Vagina (tissue), 2 donors: ENCODE results near the gene CDON.

Experiments used
- CTCF ChIP-seq, 3 experiments: fragments of 450-650 bp in 2 of 3; fragments of 200-600 bp in 1 of 3; sonication (generic) in 1 of 3; IDR thresholded peaks; one replicate each; pipeline ENCODE4 v1.5.1; 2017 to 2019; ENCODE audit warnings: antibody characterized with exemption in 3 of 3, mild to moderate bottlenecking in 2 of 3, moderate library complexity in 2 of 3
- POLR2A ChIP-seq, 2 donors: fragments of 450-650 bp; IDR thresholded peaks; one replicate each; pipeline ENCODE4 v1.6.1; 2017; ENCODE audit warnings: antibody characterized with exemption in 2 of 2, mild to moderate bottlenecking in 2 of 2, moderate library complexity in 2 of 2
- POLR2AphosphoS5 ChIP-seq, 2 donors: sonication (generic); formaldehyde crosslinking; IDR thresholded peaks; one replicate each; pipeline ENCODE4 v1.9.0; 2017; ENCODE audit warnings: antibody characterized with exemption in 2 of 2, mild to moderate bottlenecking in 2 of 2, low read depth in 1 of 2; ENCODE audit not compliant: insufficient read depth in 1 of 2

- TF ChIP-seq POLR2AphosphoS5 (IDR thresholded peaks at IDR 0.05; ENCODE audit: insufficient read depth in 1 of 2, low read depth in 1 of 2) (no peak), CTCF (IDR thresholded peaks at IDR 0.05) (no peak), POLR2A (IDR thresholded peaks at IDR 0.05) (no peak)
These were observed 16.0 kb downstream of the CDON start for GRCh38 chr11:126046570-126047195.
